Activated CD4-positive, CD25-positive, alpha-beta regulatory T cell treated with anti-CD3 and anti-CD28 coated beads, Interleukin-2, amount 50 U/mL, for 16 hours (primary cell): Measurements from ENCODE around the gene ELOB.
"Not testable (repeated sequence)": the region's sequence is repeated elsewhere in the genome, so short reads cannot be mapped to it uniquely, and the experiment has no call there.

Source experiments
- DNase-seq: peaks from one replicate; pipeline ENCODE4 v3.0.0-alpha.2; 2020; ENCODE audit warnings: low read depth, low spot score

Gene ELOB

GRCh38 chr16:2721634-2722173, 55.4 kb downstream of the ELOB start:
- DNase-seq, result not testable (repeated sequence)
